ENCODE measurements around the gene LRP1B.

- TF ChIP-seq TAF1 (IDR thresholded peaks at IDR 0.05; ENCODE audit: low read depth) (no peak), RAD21 (IDR thresholded peaks at IDR 0.05; ENCODE audit: low read depth) (no peak), EP300 (IDR thresholded peaks at IDR 0.05; ENCODE audit: borderline replicate concordance) (no peak), USF1 (IDR thresholded peaks at IDR 0.05) (no peak), YY1 (IDR thresholded peaks at IDR 0.05; ENCODE audit: low read depth) (no peak), MAX (IDR thresholded peaks at IDR 0.05) (no peak), CEBPB (IDR thresholded peaks at IDR 0.05) (no peak), TEAD4 (IDR thresholded peaks at IDR 0.05) (no peak), REST (IDR thresholded peaks at IDR 0.05; ENCODE audit: low read depth) (no peak), CREB1 (IDR thresholded peaks at IDR 0.05; ENCODE audit: low read depth) (no peak), NFIC (IDR thresholded peaks at IDR 0.05) (no peak), EGR1 (IDR thresholded peaks at IDR 0.05) (no peak)
Measured at GRCh38 chr2:141260911-141261310, 869.9 kb downstream of the LRP1B start.

All from Ishikawa (cell line).